NOMO-1 treated with DMSO at 0.1 percent for 48 hours (cell line): ENCODE data around the gene CCNQ.

Experiments used
- DNase-seq: peaks from one replicate; lab custom pipeline; 2025; ENCODE audit not compliant: unreplicated experiment; lab: John Stamatoyannopoulos, UW

CCNQ gene

GRCh38 chrX:153599192-153600031 lies 473 bp upstream of the CCNQ start:
- peak; percentile 62 for DNase-seq

- no peak for DNase-seq
Measured at GRCh38 chrX:153596981-153597750, 1.8 kb downstream of the CCNQ start.

- DNase-seq = no peak
Measured at GRCh38 chrX:153595859-153596857, 2.8 kb downstream of the CCNQ start.

- no peak for DNase-seq
Measured at GRCh38 chrX:153595387-153595786, 3.6 kb downstream of the CCNQ start.

- no peak for DNase-seq
Measured at GRCh38 chrX:153593811-153594500, 5.0 kb downstream of the CCNQ start.

- DNase-seq = no peak
Measured at GRCh38 chrX:153592966-153593688, 5.8 kb downstream of the CCNQ start.

GRCh38 chrX:153592091-153592833 lies 6.7 kb downstream of the CCNQ start:
- DNase-seq = no peak

GRCh38 chrX:153590961-153591956 lies 7.7 kb downstream of the CCNQ start:
- no peak for DNase-seq

- no peak for DNase-seq
Measured at GRCh38 chrX:153588782-153589446, 10.0 kb downstream of the CCNQ start.

GRCh38 chrX:153588021-153588781 lies 10.7 kb downstream of the CCNQ start:
- no peak for DNase-seq

- no peak for DNase-seq
Measured at GRCh38 chrX:153587342-153587741, 11.6 kb downstream of the CCNQ start.

- DNase-seq = no peak
Measured at GRCh38 chrX:153585827-153586226, 13.1 kb downstream of the CCNQ start.

GRCh38 chrX:153583433-153583832 lies 15.5 kb downstream of the CCNQ start:
- no peak for DNase-seq

GRCh38 chrX:153582896-153583295 lies 16.0 kb downstream of the CCNQ start:
- peak; percentile 60 for DNase-seq

- no peak for DNase-seq
Measured at GRCh38 chrX:153580700-153581386, 18.1 kb downstream of the CCNQ start.

GRCh38 chrX:153578889-153579288 lies 20.1 kb downstream of the CCNQ start:
- DNase-seq = no peak
